Endothelial cell of umbilical vein (primary cell): Measurements from ENCODE around the gene PSTK. TPM values are rescaled to one million over a fixed set of nuclear protein-coding genes. Genes with fewer than 3 reads are reported as not detected.

ENCODE experiments used
- BruUV-seq: library from RNA; stranded (reverse); fragments of 400-500 nt; replicated peaks from 2 replicates; lab custom pipeline; 2021; lab: Mats Ljungman, UMichigan
- CTCF ChIA-PET: fragments of 300-600, 350-600 bp; sonication (Branson Sonifier 250); formaldehyde crosslinking; loops from one replicate; lab custom pipeline; 2021; ENCODE audit warnings: antibody characterized with exemption, inconsistent platforms; lab: Charles Lee
- POLR2A ChIA-PET: fragments of 300-600, 350-600 bp; sonication (Branson Sonifier 250); formaldehyde crosslinking; loops from one replicate; lab custom pipeline; 2021; ENCODE audit warnings: antibody characterized with exemption, inconsistent platforms; lab: Charles Lee
- DNase-seq: peaks from one replicate; pipeline ENCODE4 v3.0.0-alpha.2; 2011; ENCODE audit warnings: low read depth, low spot score
- FAIRE-seq: peaks from 2 replicates; lab custom pipeline; 2011; peaks lifted over from hg19 to GRCh38; lab: Jason Lieb, UNC
- H2AFZ ChIP-seq: 2 replicates; pipeline ENCODE4 v1.6.0; 2012; ENCODE audit warnings: low read depth, low read length, control low read depth, inconsistent platforms
- H3K27ac ChIP-seq: 2 replicates; pipeline ENCODE4 v1.5.1; 2011; ENCODE audit warnings: low read depth, mild to moderate bottlenecking, control low read depth, low read length, moderate library complexity; ENCODE audit not compliant: insufficient read depth
- H3K27me3 ChIP-seq, 2 experiments: 2 replicates each; pipeline versions ENCODE4 v1.6.0 to v1.6.1; 2011; ENCODE audit warnings: low read length in 2 of 2, mixed read lengths in 1 of 2; ENCODE audit not compliant: control insufficient read depth in 2 of 2, insufficient read depth in 2 of 2
- H3K36me3 ChIP-seq, 2 experiments: 2 replicates in 1 of 2; 3 replicates in 1 of 2; pipeline ENCODE4 v1.5.1; 2011; ENCODE audit warnings: low read length in 2 of 2, mild to moderate bottlenecking in 1 of 2, moderate library complexity in 1 of 2; ENCODE audit not compliant: control insufficient read depth in 2 of 2, insufficient read depth in 2 of 2; ENCODE audit errors: extremely low read depth in 1 of 2
- H3K4me1 ChIP-seq: 3 replicates; pipeline ENCODE4 v1.5.1; 2011; ENCODE audit warnings: mild to moderate bottlenecking, low read length; ENCODE audit not compliant: control insufficient read depth, insufficient read depth; ENCODE audit errors: extremely low read depth
- H3K4me2 ChIP-seq: 2 replicates; pipeline ENCODE4 v1.6.1; 2011; ENCODE audit warnings: low read length, control low read depth, mixed read lengths; ENCODE audit not compliant: insufficient read depth
- H3K4me3 ChIP-seq, 3 experiments: fragments of 200-600 bp in 1 of 3; sonication (generic), shearing (Covaris generic) in 1 of 3; replicated peaks in 1 of 3; 2 replicates each; pipeline ENCODE4 v1.5.1; 2011 to 2016; ENCODE audit warnings: control low read depth in 3 of 3, low read length in 3 of 3, mild to moderate bottlenecking in 2 of 3, inconsistent platforms in 1 of 3, low read depth in 1 of 3, moderate library complexity in 1 of 3; ENCODE audit not compliant: insufficient read depth in 1 of 3
- H3K79me2 ChIP-seq: 2 replicates; pipeline ENCODE4 v1.6.0; 2012; ENCODE audit warnings: low read length, inconsistent platforms; ENCODE audit not compliant: control insufficient read depth, insufficient read depth
- H3K9ac ChIP-seq: replicated peaks from 2 replicates; pipeline ENCODE3; 2011; ENCODE audit warnings: low read length, control low read depth; ENCODE audit not compliant: insufficient read depth; ENCODE audit errors: extremely low read depth
- H3K9me1 ChIP-seq: replicated peaks from 3 replicates; pipeline ENCODE4 v1.6.0; 2011; ENCODE audit warnings: mild to moderate bottlenecking, low read length; ENCODE audit not compliant: control insufficient read depth, insufficient read depth; ENCODE audit errors: extremely low read depth
- H3K9me3 ChIP-seq: replicated peaks from 2 replicates; pipeline ENCODE4 v1.5.1; 2012; ENCODE audit warnings: low read length, inconsistent platforms; ENCODE audit not compliant: control insufficient read depth, insufficient read depth
- H4K20me1 ChIP-seq: replicated peaks from 2 replicates; pipeline ENCODE3; 2011; ENCODE audit warnings: mild to moderate bottlenecking, low read length; ENCODE audit not compliant: control insufficient read depth, insufficient read depth; ENCODE audit errors: extremely low read depth
- FOS ChIP-seq: IDR thresholded peaks from 2 replicates; pipeline ENCODE4 v1.6.1; 2011; ENCODE audit warnings: mild to moderate bottlenecking, low read length, moderate library complexity, borderline replicate concordance; ENCODE audit not compliant: insufficient read depth
- JUN ChIP-seq: IDR thresholded peaks from 2 replicates; pipeline ENCODE4 v1.6.1; 2011; ENCODE audit warnings: borderline replicate concordance, low read depth; ENCODE audit not compliant: insufficient read length, insufficient read depth
- MAX ChIP-seq: IDR thresholded peaks from 2 replicates; pipeline ENCODE4 v1.6.1; 2011; ENCODE audit not compliant: insufficient read depth, insufficient read length
- POLR2AphosphoS5 ChIP-seq: IDR thresholded peaks from 2 replicates; pipeline ENCODE4 v1.6.1; 2012; ENCODE audit warnings: low read depth, mild to moderate bottlenecking, control low read depth, low read length, moderate library complexity; ENCODE audit not compliant: insufficient read depth
- dilution Hi-C: fragments of 300-500 bp; cut with MboI; formaldehyde crosslinking; loops from one replicate; pipeline ENCODE4 v1.15.0; 2019; ENCODE audit warnings: low sequenced_read_pairs; ENCODE audit not compliant: extremely low pct_ligation_motif_present
- intact Hi-C: fragments of 100-400 bp; cut with micrococcal nuclease; formaldehyde crosslinking; loops from one replicate; pipeline ENCODE4 v1.10.0; 2022
- polyA plus RNA-seq, 4 experiments: library from polyadenylated mRNA; depleted of rRNA in 3 of 4; stranded (reverse) in 3 of 4; unstranded in 1 of 4; fragments of >200 nt; gene quantifications; 2 replicates each; pipeline versions ENCODE4 v1.2.1 to v1.2.3, GENCODE V29; 2011 to 2012; ENCODE audit warnings: missing spikeins in 1 of 4
- total RNA-seq: library from RNA; stranded (reverse); gene quantifications from 2 replicates; pipeline ENCODE4 v1.2.3, GENCODE V29; 2021

The PSTK gene
- total and polyA plus RNA-seq, 2 donors (not counting 3 experiments of a cell fraction or from before 2014, with no cell fraction given) = 2.2 to 2.7 TPM

- H3K9ac ChIP-seq = no peak overlapping the region
- CTCF ChIA-PET = no interaction called here
- no peak for TF ChIP-seq POLR2AphosphoS5
- no peak overlapping the region for H3K4me2 ChIP-seq
- dilution Hi-C loops (no loop called here), intact Hi-C loops (no loop called here)
- H4K20me1 ChIP-seq = no peaks in the 10 kb centered on the region
- H3K79me2 ChIP-seq = no peaks in the 10 kb centered on the region
- no peaks in the 10 kb centered on the region for H3K9me3 ChIP-seq
- no peak overlapping the region for H2AFZ ChIP-seq
- H3K9me1 ChIP-seq = no peaks in the 10 kb centered on the region
- POLR2A ChIA-PET = no interaction called here
- no peak overlapping the region for H3K4me3 ChIP-seq
- DNase-seq (no peak), FAIRE-seq (no peak)
- no peaks in the 10 kb centered on the region for H3K4me1 ChIP-seq
- H3K36me3 ChIP-seq = no peaks in the 10 kb centered on the region
- no TSS peak for BruUV-seq
- H3K27ac ChIP-seq = no peak overlapping the region
- no peaks in the 10 kb centered on the region for H3K27me3 ChIP-seq
Observed at GRCh38 chr10:123031124-123031523, 50.9 kb downstream of the PSTK start.

- POLR2A ChIA-PET = no interaction called here
- dilution Hi-C loops = no loop called here
Observed at GRCh38 chr10:123034332-123034731, 54.1 kb downstream of the PSTK start.

More at GRCh38 chr10:123034332-123034731, 54.1 kb downstream of the PSTK start:
- H2AFZ ChIP-seq = no peak overlapping the region
- CTCF ChIA-PET = interaction anchor here (1.4 kb wide), 1 partner anchor 13 kb away, joined by 4 read pairs; no protein-coding TSS in a partner anchor
- no peak for TF ChIP-seq POLR2AphosphoS5
- no peak for TF ChIP-seq JUN
- TF ChIP-seq FOS = no peak
- TF ChIP-seq MAX = no peak
- no TSS peak for BruUV-seq
- H3K27me3 ChIP-seq = no peaks in the 10 kb centered on the region
- intact Hi-C loops = no loop called here
- H3K79me2 ChIP-seq = no peaks in the 10 kb centered on the region
- H3K4me2 ChIP-seq = no peak overlapping the region
- no peak overlapping the region for H3K4me3 ChIP-seq
- no peak overlapping the region for H3K9ac ChIP-seq
- H3K9me3 ChIP-seq = no peaks in the 10 kb centered on the region
- DNase-seq (no peak), FAIRE-seq (no peak)
- H3K36me3 ChIP-seq = no peaks in the 10 kb centered on the region
- no peak overlapping the region for H3K27ac ChIP-seq
- H4K20me1 ChIP-seq = no peaks in the 10 kb centered on the region
- H3K4me1 ChIP-seq = no peaks in the 10 kb centered on the region
- no peaks in the 10 kb centered on the region for H3K9me1 ChIP-seq
